H1 (cell line): ENCODE data around the gene CTNNA3. TPM values are rescaled to one million over a fixed set of nuclear protein-coding genes. Genes with fewer than 3 reads are reported as not detected.

ENCODE experiments used
- CTCF ChIA-PET: fragments of 300-600 bp; sonication (Branson Sonifier 250); formaldehyde crosslinking; loops from one replicate; lab custom pipeline; 2021; ENCODE audit not compliant: partially characterized antibody; lab: Charles Lee
- POLR2A ChIA-PET: fragments of 300-600 bp; sonication (Branson Sonifier 250); formaldehyde crosslinking; loops from one replicate; lab custom pipeline; 2021; ENCODE audit warnings: inconsistent platforms; ENCODE audit not compliant: partially characterized antibody; lab: Charles Lee
- DNase-seq, 2 experiments: peaks; one replicate each; pipeline versions ENCODE4 v3.0.0 to v3.0.0-alpha.2; 2010 to 2022; ENCODE audit warnings: low spot score in 2 of 2, low read depth in 1 of 2, mixed read lengths in 1 of 2
- FAIRE-seq: peaks from 2 replicates; lab custom pipeline; 2011; peaks lifted over from hg19 to GRCh38; lab: Jason Lieb, UNC
- H2AFZ ChIP-seq: 2 replicates; pipeline ENCODE4 v1.8.1; 2012; ENCODE audit warnings: low read length, inconsistent platforms
- H2AK5ac ChIP-seq: 2 replicates; pipeline ENCODE4 v1.6.1; 2013; ENCODE audit warnings: low read depth, low read length
- H2BK120ac ChIP-seq: replicated peaks from 2 replicates; pipeline ENCODE3; 2013; ENCODE audit warnings: low read depth, low read length, inconsistent platforms
- H2BK12ac ChIP-seq: 2 replicates; pipeline ENCODE4 v1.6.1; 2013; ENCODE audit warnings: low read depth, low read length
- H2BK15ac ChIP-seq: 2 replicates; pipeline ENCODE4 v1.6.1; 2013; ENCODE audit warnings: low read length
- H2BK20ac ChIP-seq: 2 replicates; pipeline ENCODE4 v1.6.1; 2013; ENCODE audit warnings: low read length
- H2BK5ac ChIP-seq: 2 replicates; pipeline ENCODE4 v1.6.1; 2013; ENCODE audit warnings: low read depth, low read length
- H3K14ac ChIP-seq: 2 replicates; pipeline ENCODE4 v1.6.1; 2013; ENCODE audit warnings: inconsistent platforms; ENCODE audit not compliant: insufficient read length
- H3K18ac ChIP-seq: 2 replicates; pipeline ENCODE4 v1.6.1; 2013; ENCODE audit warnings: low read length; ENCODE audit errors: extremely low read depth
- H3K23ac ChIP-seq: 2 replicates; pipeline ENCODE4 v1.6.1; 2013; ENCODE audit warnings: inconsistent platforms; ENCODE audit not compliant: insufficient read length
- H3K23me2 ChIP-seq: 2 replicates; pipeline ENCODE4 v1.6.1; 2013; ENCODE audit warnings: low read depth, low read length
- H3K27ac ChIP-seq: 2 replicates; pipeline ENCODE4 v1.6.1; 2011; ENCODE audit warnings: low read depth, low read length, inconsistent platforms
- H3K27me3 ChIP-seq, 4 experiments: replicated peaks in 1 of 4; 1 replicate in 1 of 4; 2 replicates in 3 of 4; pipeline versions ENCODE4 v1.6.1 to v1.8.1; 2011 to 2013; ENCODE audit warnings: low read length in 3 of 4, mild to moderate bottlenecking in 3 of 4, inconsistent platforms in 2 of 4, mixed read lengths in 2 of 4, moderate library complexity in 1 of 4; ENCODE audit not compliant: control insufficient read depth in 3 of 4, insufficient read depth in 3 of 4; ENCODE audit errors: extremely low read depth in 1 of 4
- H3K36me3 ChIP-seq, 4 experiments: 2 replicates each; pipeline versions ENCODE4 v1.6.1 to v1.8.1; 2011 to 2013; ENCODE audit warnings: mild to moderate bottlenecking in 4 of 4, low read length in 3 of 4, moderate library complexity in 2 of 4, control low read depth in 1 of 4, inconsistent platforms in 1 of 4; ENCODE audit not compliant: insufficient read depth in 4 of 4, control insufficient read depth in 2 of 4
- H3K4ac ChIP-seq: replicated peaks from 2 replicates; pipeline ENCODE3; 2013; ENCODE audit warnings: low read length, low read depth, mixed read lengths, inconsistent platforms; ENCODE audit not compliant: insufficient read length
- H3K4me1 ChIP-seq, 4 experiments: replicated peaks in 1 of 4; 1 replicate in 1 of 4; 2 replicates in 3 of 4; pipeline versions ENCODE4 v1.6.1 to v1.8.1; 2011 to 2013; ENCODE audit warnings: low read length in 3 of 4, inconsistent platforms in 2 of 4, mixed read lengths in 1 of 4; ENCODE audit not compliant: insufficient read depth in 4 of 4, control insufficient read depth in 3 of 4
- H3K4me2 ChIP-seq, 2 experiments: 2 replicates each; pipeline versions ENCODE4 v1.6.1 to v1.8.1; 2011 to 2013; ENCODE audit warnings: low read depth in 2 of 2, low read length in 2 of 2, control low read depth in 1 of 2, inconsistent platforms in 1 of 2, mild to moderate bottlenecking in 1 of 2; ENCODE audit not compliant: insufficient read depth in 1 of 2
- H3K4me3 ChIP-seq, 4 experiments: fragments of 200-600, 300-600 bp in 1 of 4; sonication (generic), shearing (Covaris generic), sonication (Bioruptor Twin) in 1 of 4; 2 replicates each; pipeline versions ENCODE4 v1.5.1 to v1.8.1; 2011 to 2016; ENCODE audit warnings: low read length in 4 of 4, low read depth in 3 of 4, control low read depth in 2 of 4, inconsistent platforms in 2 of 4, mild to moderate bottlenecking in 2 of 4, mixed read lengths in 1 of 4, moderate library complexity in 1 of 4; ENCODE audit not compliant: insufficient read depth in 2 of 4; ENCODE audit errors: extremely low read depth in 1 of 4
- H3K56ac ChIP-seq: replicated peaks from 2 replicates; pipeline ENCODE3; 2013; ENCODE audit warnings: low read depth, mild to moderate bottlenecking, mixed read lengths, low read length, inconsistent platforms; ENCODE audit not compliant: insufficient read length
- H3K79me1 ChIP-seq: 2 replicates; pipeline ENCODE4 v1.6.1; 2013; ENCODE audit warnings: low read depth, low read length, control low read depth
- H3K79me2 ChIP-seq, 2 experiments: 2 replicates each; pipeline versions ENCODE4 v1.6.1 to v1.8.1; 2012 to 2013; ENCODE audit warnings: low read length in 2 of 2, mild to moderate bottlenecking in 2 of 2, inconsistent platforms in 1 of 2; ENCODE audit not compliant: insufficient read depth in 2 of 2, control insufficient read depth in 1 of 2
- H3K9ac ChIP-seq, 4 experiments: replicated peaks in 1 of 4; 1 replicate in 1 of 4; 2 replicates in 3 of 4; pipeline versions ENCODE4 v1.6.1 to v1.8.1; 2011 to 2013; ENCODE audit warnings: low read depth in 3 of 4, low read length in 3 of 4, control low read depth in 2 of 4, mild to moderate bottlenecking in 2 of 4, moderate library complexity in 2 of 4, inconsistent platforms in 1 of 4; ENCODE audit errors: extremely low read depth in 1 of 4
- H3K9me3 ChIP-seq, 2 experiments: 2 replicates each; pipeline versions ENCODE4 v1.6.1 to v1.8.1; 2012 to 2013; ENCODE audit warnings: mild to moderate bottlenecking in 2 of 2, moderate library complexity in 2 of 2, control low read depth in 1 of 2, inconsistent platforms in 1 of 2, low read depth in 1 of 2, low read length in 1 of 2, mixed read lengths in 1 of 2; ENCODE audit not compliant: insufficient read depth in 2 of 2
- H4K20me1 ChIP-seq, 2 experiments: replicated peaks in 1 of 2; 2 replicates each; pipeline versions ENCODE3 to v1.8.1; 2011 to 2013; ENCODE audit warnings: inconsistent platforms in 2 of 2, low read length in 2 of 2, mild to moderate bottlenecking in 1 of 2; ENCODE audit not compliant: insufficient read depth in 2 of 2, control insufficient read depth in 1 of 2
- H4K5ac ChIP-seq: 2 replicates; pipeline ENCODE4 v1.6.1; 2013; ENCODE audit warnings: low read length, low read depth, mixed read lengths, inconsistent platforms; ENCODE audit not compliant: insufficient read length
- H4K8ac ChIP-seq: 2 replicates; pipeline ENCODE4 v1.8.0; 2013; ENCODE audit warnings: mild to moderate bottlenecking, moderate library complexity, low read length, inconsistent platforms; ENCODE audit not compliant: insufficient read depth; ENCODE audit errors: extremely low read depth
- H4K91ac ChIP-seq: replicated peaks from 2 replicates; pipeline ENCODE3; 2013; ENCODE audit warnings: low read length, mixed read lengths, inconsistent platforms; ENCODE audit not compliant: insufficient read length
- RXRA ChIP-seq: IDR thresholded peaks from 2 replicates; pipeline ENCODE4 v1.6.1; 2011; ENCODE audit warnings: low read depth, mild to moderate bottlenecking, low read length, moderate library complexity; ENCODE audit not compliant: insufficient read depth
- SIN3A ChIP-seq, 2 experiments: IDR thresholded peaks in 1 of 2; conservative IDR thresholded peaks in 1 of 2; 2 replicates each; pipeline ENCODE4 v1.6.1; 2011 to 2012; ENCODE audit warnings: low read length in 2 of 2, improper control_type of control experiment in 1 of 2, low read depth in 1 of 2, mild to moderate bottlenecking in 1 of 2
- TBP ChIP-seq: IDR thresholded peaks from 2 replicates; pipeline ENCODE4 v1.6.1; 2011; ENCODE audit warnings: low read depth, low read length, improper control_type of control experiment
- TEAD4 ChIP-seq: IDR thresholded peaks from 2 replicates; pipeline ENCODE4 v1.6.1; 2012; ENCODE audit warnings: low read depth, low read length, inconsistent platforms, mixed read lengths
- WGBS, 2 experiments: shearing (Covaris generic) in 1 of 2; methylation state at CpG; one replicate each; pipeline versions ENCODE4 v1.1.6 to v1.1.7; 2013 to 2015; ENCODE audit warnings: low lambda C conversion rate in 2 of 2, mixed read lengths in 2 of 2, inconsistent platforms in 1 of 2, low coverage in 1 of 2, missing lambda C conversion rate in 1 of 2; ENCODE audit not compliant: insufficient replicate concordance in 2 of 2, insufficient coverage in 1 of 2, insufficient read length in 1 of 2; ENCODE audit errors: extremely low coverage in 1 of 2, missing lambda C conversion rate in 1 of 2; 5-methylcytosine and 5-hydroxymethylcytosine counted together
- polyA plus RNA-seq, 7 experiments: library from polyadenylated mRNA; depleted of rRNA in 3 of 7; stranded (reverse) in 5 of 7; unstranded in 2 of 7; fragments of >200 nt in 5 of 7; fragments of 200-250 nt in 2 of 7; gene quantifications; 1 replicate in 5 of 7; 2 replicates in 1 of 7; 4 replicates in 1 of 7; pipeline versions ENCODE4 v1.2.1 to v1.2.3, GENCODE V29; 2011 to 2013; ENCODE audit warnings: missing spikeins in 2 of 7, mixed read lengths in 2 of 7
- total RNA-seq: library from RNA; stranded (reverse); fragmentation: NEBNext Ultra II Directional; extraction: Animal tissue kit (Norgen Biotek cat#: 25700); gene quantifications from 2 replicates; pipeline ENCODE4 v1.2.1, GENCODE V29; 2021
- TF ChIP-seq, protein P1 (sequence below), 3 experiments: IDR thresholded peaks; 1 replicate in 2 of 3; 2 replicates in 1 of 3; pipeline versions ENCODE4 v1.5.1 to v1.6.1; 2011; ENCODE audit warnings: low read length in 3 of 3, mild to moderate bottlenecking in 3 of 3, inconsistent platforms in 2 of 3, low read depth in 1 of 3, moderate library complexity in 1 of 3; ENCODE audit not compliant: insufficient read depth in 1 of 3; ENCODE audit errors: control extremely low read depth in 1 of 3

The CTNNA3 gene
- total and polyA plus RNA-seq, 2 of the 8 experiments (the other 6 are each of a cell fraction or from before 2014, with no cell fraction given): 1.3 to 1.5 TPM

DNA sequence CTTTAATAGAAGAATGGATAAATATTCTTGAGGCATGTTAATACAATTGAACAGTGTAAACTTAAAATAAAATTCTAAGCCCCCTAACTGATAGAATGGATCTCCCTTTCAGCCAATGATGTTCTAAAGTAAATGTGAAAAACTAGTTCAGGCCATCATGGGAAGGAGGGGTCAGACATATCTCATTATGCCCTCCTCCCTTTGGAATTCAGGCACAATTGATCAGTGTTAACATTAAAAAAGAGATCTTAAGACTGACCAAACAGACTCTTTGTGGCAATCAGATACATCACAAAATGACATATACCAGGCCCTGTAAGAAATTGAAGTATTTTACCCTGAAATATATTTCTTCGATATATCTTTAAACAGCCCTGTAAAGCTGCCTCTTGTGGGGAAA is 1453.1 kb downstream of the CTNNA3 start:
- Histone ChIP-seq H3K4me1 (peaks cover 0 to 2% (median 0%) of the 10 kb centered on the region in 4 experiments; a peak in 2 of 7 replicates), H2BK20ac (no peak overlapping the region), H3K27me3 (no peaks in the 10 kb centered on the region), H3K23me2 (no peaks in the 10 kb centered on the region), H3K23ac (no peak overlapping the region), H3K79me2 (no peaks in the 10 kb centered on the region), H3K79me1 (no peaks in the 10 kb centered on the region), H3K4ac (no peak overlapping the region), H2BK120ac (no peak overlapping the region), H4K8ac (no peak overlapping the region), H2AK5ac (no peak overlapping the region), H3K9ac (no peak overlapping the region), H2BK5ac (no peak overlapping the region), H2AFZ (no peak overlapping the region), H3K14ac (no peak overlapping the region), H4K5ac (no peak overlapping the region), H3K27ac (no peak overlapping the region), H4K20me1 (no peaks in the 10 kb centered on the region), H3K9me3 (no peaks in the 10 kb centered on the region), H4K91ac (no peak overlapping the region), H3K4me3 (no peak overlapping the region), H2BK12ac (no peak overlapping the region), H3K4me2 (no peak overlapping the region), H2BK15ac (no peak overlapping the region), H3K36me3 (no peaks in the 10 kb centered on the region), H3K56ac (no peak overlapping the region), H3K18ac (no peak overlapping the region)
- WGBS, 2 experiments: 76% methylated on average over 1 of the region's 1 CpG; no CpG with 5 or more reads in 1 of the 2 experiments
- ChIA-PET POLR2A (no interaction called here), CTCF (interaction anchor here (0.6 kb wide), 1 partner anchor 475 kb away, joined by 4 read pairs; no protein-coding TSS in a partner anchor)
- DNase-seq (no peak), FAIRE-seq (no peak)
- TF ChIP-seq RXRA (no peak), SIN3A (conservative IDR thresholded peaks at IDR 0.05 in 1 of 2, IDR thresholded peaks at IDR 0.05 in 1 of 2; ENCODE audit: low read depth in 1 of 2, low read length in 2 of 2) (no peak), TBP (no peak), TEAD4 (peak; percentile 56; the same call in 1 of the 2 replicates)
- TF ChIP-seq, protein P1, sequence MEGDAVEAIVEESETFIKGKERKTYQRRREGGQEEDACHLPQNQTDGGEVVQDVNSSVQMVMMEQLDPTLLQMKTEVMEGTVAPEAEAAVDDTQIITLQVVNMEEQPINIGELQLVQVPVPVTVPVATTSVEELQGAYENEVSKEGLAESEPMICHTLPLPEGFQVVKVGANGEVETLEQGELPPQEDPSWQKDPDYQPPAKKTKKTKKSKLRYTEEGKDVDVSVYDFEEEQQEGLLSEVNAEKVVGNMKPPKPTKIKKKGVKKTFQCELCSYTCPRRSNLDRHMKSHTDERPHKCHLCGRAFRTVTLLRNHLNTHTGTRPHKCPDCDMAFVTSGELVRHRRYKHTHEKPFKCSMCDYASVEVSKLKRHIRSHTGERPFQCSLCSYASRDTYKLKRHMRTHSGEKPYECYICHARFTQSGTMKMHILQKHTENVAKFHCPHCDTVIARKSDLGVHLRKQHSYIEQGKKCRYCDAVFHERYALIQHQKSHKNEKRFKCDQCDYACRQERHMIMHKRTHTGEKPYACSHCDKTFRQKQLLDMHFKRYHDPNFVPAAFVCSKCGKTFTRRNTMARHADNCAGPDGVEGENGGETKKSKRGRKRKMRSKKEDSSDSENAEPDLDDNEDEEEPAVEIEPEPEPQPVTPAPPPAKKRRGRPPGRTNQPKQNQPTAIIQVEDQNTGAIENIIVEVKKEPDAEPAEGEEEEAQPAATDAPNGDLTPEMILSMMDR (IDR thresholded peaks at IDR 0.05; ENCODE audit: control extremely low read depth in 1 of 3, insufficient read depth in 1 of 3, low read depth in 1 of 3, low read length in 3 of 3): no peak
